NCI-H82 treated with DMSO at 0.1 percent for 48 hours (cell line): Measurements from ENCODE around the gene SCYL1.

ENCODE experiments used
- DNase-seq: peaks from one replicate; lab custom pipeline; 2025; ENCODE audit not compliant: unreplicated experiment; lab: John Stamatoyannopoulos, UW

SCYL1 gene

DNA sequence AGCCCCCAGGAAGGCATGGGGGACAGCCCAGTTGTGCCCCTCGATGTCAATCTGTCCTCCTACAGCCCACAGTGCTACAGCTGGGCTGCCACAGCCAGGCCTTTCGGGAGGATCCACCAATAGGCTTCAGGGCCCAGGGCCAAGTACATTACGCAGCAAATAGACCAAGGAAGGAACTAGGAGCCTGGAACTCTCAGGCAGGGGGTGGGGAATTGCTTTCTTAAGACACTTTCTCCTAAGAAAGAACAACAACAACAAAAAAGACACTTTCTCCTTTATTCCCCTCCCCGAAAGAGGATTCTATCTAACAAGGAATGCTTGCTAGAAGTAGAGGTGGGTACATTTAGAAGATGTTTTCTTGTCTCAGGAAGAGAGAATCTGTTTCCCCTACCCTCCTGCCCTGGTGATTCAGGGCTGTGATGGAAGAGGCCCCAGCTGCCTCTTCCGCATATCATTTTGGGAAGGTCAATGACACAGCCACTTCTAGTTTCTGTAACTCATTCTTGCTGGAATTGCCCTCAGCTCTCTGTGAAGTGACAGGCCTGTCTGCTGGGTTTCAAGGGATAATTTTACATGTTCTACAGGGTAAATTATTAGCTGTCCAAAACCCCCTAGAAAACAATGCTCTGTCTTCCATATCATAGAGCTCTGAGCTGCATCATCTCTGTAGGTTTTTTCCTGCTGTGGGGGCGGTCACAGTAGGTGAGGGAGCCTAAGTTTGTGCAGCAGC, 32.1 kb upstream of the SCYL1 start:
- no peak for DNase-seq

DNA sequence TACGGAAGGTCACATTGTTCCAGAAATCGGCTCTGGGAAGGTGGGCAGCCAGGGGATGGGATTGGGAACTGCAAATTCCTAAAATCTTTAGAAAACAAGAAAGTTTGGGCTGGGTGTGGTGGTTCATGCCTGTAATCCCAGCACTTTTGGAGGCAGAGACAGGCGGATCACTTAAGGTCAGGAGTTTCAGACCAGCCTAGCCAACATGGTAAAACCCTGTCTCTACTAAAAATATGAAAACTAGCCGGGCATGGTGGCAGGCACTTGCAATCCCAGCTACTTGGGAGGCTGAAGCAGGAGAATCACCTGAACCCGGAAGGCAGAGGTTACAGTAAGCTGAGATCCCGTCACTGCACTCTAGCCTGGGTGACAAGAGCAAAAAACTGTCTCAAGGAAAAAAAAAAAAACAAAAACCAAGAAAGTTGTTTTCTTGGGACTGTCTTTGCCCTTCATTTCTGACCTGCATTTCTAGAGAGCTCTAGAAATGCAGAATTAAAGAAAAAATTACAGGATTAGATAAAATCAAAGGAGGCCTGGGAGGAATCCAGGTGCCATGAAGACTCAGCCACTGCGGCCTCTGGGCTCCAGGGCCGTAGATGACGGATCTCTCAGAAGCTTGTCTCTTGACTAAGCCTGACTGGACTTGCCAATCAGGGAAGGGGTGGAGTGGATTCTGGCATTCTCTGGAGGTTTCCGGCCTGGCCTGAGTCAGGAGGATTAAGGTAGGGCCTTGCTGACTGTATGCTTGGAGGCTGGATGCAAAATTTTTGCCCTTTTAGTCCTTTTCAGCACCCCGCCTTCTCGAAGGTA, 31.3 kb upstream of the SCYL1 start:
- DNase-seq: no peak

DNA sequence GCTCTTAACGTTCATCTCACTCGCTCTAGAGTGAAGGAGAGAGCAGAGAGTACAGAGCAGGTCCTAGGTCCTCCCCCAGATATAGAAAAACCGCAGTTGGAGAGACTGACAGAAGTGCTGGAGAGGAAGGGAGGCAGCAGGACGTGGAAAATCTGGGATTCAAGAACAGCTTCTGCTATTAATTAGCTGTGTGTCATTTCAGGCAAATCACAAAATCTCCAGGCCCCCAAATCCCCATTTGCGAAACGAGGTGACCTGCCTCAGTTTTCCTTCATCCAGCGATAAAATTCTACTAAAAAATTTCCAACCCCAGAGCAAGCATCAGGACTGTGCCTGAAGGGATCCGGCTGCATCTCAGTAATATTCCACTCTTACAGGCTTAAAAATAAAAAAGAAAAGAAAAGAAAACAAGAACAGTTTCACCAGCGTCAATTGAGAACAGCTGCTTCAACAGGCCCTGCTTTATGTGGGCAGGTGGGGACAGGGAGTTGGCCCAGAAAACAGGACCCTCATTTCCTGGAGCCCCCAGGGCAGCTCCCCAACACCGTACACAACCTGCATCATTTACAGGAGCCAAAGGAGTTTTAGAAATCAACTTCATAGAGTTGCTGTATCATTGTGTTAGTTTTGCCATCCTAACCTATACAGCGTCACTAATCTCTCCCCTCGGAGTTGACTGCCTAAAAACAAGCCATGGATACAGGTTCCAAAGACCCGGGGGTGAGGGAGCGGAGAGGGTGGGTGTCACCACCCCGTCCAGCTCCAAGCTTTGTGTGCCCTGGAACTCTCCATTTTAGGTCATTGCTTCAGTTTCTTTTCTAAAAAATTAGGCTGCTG, 28.4 kb upstream of the SCYL1 start:
- DNase-seq: peak; percentile 36

DNA sequence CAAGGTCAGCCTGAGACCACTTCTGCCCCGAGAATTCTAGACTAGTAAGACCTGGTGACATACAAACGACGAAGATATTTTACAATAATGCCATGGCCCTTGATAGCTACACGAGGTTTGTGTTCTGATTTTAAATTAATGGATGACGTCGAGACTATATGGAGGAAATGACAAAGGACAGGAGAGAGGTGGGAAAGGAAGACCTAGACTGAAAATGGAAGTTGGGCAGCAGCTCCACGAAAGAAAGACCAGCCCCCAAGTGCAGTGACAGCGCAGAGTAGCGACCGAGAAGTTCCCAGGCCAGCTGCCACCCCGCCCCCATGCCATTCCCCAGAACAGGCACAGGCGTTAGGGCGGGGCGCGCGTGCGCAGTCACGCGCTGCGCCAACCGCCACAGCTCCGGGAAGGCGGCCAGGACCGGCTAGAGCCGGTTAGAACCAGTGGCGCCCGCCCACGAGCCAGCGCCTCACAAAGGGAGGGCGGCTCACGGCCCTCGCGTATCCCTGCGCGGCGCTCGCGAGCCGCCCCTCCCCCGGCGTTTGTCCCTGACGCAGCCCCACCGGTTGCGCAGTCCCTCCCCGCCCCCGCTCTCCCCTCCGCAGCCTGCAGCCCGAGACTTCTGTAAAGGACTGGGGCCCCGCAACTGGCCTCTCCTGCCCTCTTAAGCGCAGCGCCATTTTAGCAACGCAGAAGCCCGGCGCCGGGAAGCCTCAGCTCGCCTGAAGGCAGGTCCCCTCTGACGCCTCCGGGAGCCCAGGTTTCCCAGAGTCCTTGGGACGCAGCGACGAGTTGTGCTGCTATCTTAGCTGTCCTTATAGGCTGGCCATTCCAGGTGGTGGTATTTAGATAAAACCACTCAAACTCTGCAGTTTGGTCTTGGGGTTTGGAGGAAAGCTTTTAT, 27.5 kb upstream of the SCYL1 start:
- DNase-seq: peak; percentile 96

DNA sequence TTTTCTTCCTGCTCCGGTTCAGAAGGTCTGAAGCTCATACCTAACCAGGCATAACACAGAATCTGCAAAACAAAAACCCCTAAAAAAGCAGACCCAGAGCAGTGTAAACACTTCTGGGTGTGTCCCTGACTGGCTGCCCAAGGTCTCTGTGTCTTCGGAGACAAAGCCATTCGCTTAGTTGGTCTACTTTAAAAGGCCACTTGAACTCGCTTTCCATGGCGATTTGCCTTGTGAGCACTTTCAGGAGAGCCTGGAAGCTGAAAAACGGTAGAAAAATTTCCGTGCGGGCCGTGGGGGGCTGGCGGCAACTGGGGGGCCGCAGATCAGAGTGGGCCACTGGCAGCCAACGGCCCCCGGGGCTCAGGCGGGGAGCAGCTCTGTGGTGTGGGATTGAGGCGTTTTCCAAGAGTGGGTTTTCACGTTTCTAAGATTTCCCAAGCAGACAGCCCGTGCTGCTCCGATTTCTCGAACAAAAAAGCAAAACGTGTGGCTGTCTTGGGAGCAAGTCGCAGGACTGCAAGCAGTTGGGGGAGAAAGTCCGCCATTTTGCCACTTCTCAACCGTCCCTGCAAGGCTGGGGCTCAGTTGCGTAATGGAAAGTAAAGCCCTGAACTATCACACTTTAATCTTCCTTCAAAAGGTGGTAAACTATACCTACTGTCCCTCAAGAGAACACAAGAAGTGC, 26.7 kb upstream of the SCYL1 start:
- no peak for DNase-seq

DNA sequence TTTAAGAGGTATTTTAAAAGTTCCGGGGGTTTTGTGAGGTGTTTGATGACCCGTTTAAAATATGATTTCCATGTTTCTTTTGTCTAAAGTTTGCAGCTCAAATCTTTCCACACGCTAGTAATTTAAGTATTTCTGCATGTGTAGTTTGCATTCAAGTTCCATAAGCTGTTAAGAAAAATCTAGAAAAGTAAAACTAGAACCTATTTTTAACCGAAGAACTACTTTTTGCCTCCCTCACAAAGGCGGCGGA, 26.2 kb upstream of the SCYL1 start:
- DNase-seq: no peak

DNA sequence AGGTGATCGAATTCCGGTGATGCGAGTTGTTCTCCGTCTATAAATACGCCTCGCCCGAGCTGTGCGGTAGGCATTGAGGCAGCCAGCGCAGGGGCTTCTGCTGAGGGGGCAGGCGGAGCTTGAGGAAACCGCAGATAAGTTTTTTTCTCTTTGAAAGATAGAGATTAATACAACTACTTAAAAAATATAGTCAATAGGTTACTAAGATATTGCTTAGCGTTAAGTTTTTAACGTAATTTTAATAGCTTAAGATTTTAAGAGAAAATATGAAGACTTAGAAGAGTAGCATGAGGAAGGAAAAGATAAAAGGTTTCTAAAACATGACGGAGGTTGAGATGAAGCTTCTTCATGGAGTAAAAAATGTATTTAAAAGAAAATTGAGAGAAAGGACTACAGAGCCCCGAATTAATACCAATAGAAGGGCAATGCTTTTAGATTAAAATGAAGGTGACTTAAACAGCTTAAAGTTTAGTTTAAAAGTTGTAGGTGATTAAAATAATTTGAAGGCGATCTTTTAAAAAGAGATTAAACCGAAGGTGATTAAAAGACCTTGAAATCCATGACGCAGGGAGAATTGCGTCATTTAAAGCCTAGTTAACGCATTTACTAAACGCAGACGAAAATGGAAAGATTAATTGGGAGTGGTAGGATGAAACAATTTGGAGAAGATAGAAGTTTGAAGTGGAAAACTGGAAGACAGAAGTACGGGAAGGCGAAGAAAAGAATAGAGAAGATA, 25.7 kb upstream of the SCYL1 start, which contains the start of gene MALAT1:
TSS of gene MALAT1 (plus strand) at position 69 of the 736 bp plus-strand sequence.
- DNase-seq: peak; percentile 72

DNA sequence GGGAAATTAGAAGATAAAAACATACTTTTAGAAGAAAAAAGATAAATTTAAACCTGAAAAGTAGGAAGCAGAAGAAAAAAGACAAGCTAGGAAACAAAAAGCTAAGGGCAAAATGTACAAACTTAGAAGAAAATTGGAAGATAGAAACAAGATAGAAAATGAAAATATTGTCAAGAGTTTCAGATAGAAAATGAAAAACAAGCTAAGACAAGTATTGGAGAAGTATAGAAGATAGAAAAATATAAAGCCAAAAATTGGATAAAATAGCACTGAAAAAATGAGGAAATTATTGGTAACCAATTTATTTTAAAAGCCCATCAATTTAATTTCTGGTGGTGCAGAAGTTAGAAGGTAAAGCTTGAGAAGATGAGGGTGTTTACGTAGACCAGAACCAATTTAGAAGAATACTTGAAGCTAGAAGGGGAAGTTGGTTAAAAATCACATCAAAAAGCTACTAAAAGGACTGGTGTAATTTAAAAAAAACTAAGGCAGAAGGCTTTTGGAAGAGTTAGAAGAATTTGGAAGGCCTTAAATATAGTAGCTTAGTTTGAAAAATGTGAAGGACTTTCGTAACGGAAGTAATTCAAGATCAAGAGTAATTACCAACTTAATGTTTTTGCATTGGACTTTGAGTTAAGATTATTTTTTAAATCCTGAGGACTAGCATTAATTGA, 25.0 kb upstream of the SCYL1 start:
- no peak for DNase-seq

DNA sequence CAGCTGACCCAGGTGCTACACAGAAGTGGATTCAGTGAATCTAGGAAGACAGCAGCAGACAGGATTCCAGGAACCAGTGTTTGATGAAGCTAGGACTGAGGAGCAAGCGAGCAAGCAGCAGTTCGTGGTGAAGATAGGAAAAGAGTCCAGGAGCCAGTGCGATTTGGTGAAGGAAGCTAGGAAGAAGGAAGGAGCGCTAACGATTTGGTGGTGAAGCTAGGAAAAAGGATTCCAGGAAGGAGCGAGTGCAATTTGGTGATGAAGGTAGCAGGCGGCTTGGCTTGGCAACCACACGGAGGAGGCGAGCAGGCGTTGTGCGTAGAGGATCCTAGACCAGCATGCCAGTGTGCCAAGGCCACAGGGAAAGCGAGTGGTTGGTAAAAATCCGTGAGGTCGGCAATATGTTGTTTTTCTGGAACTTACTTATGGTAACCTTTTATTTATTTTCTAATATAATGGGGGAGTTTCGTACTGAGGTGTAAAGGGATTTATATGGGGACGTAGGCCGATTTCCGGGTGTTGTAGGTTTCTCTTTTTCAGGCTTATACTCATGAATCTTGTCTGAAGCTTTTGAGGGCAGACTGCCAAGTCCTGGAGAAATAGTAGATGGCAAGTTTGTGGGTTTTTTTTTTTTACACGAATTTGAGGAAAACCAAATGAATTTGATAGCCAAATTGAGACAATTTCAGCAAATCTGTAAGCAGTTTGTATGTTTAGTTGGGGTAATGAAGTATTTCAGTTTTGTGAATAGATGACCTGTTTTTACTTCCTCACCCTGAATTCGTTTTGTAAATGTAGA, 24.3 kb upstream of the SCYL1 start:
- peak; percentile 34 for DNase-seq

DNA sequence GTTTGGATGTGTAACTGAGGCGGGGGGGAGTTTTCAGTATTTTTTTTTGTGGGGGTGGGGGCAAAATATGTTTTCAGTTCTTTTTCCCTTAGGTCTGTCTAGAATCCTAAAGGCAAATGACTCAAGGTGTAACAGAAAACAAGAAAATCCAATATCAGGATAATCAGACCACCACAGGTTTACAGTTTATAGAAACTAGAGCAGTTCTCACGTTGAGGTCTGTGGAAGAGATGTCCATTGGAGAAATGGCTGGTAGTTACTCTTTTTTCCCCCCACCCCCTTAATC, 23.8 kb upstream of the SCYL1 start:
- DNase-seq: no peak

DNA sequence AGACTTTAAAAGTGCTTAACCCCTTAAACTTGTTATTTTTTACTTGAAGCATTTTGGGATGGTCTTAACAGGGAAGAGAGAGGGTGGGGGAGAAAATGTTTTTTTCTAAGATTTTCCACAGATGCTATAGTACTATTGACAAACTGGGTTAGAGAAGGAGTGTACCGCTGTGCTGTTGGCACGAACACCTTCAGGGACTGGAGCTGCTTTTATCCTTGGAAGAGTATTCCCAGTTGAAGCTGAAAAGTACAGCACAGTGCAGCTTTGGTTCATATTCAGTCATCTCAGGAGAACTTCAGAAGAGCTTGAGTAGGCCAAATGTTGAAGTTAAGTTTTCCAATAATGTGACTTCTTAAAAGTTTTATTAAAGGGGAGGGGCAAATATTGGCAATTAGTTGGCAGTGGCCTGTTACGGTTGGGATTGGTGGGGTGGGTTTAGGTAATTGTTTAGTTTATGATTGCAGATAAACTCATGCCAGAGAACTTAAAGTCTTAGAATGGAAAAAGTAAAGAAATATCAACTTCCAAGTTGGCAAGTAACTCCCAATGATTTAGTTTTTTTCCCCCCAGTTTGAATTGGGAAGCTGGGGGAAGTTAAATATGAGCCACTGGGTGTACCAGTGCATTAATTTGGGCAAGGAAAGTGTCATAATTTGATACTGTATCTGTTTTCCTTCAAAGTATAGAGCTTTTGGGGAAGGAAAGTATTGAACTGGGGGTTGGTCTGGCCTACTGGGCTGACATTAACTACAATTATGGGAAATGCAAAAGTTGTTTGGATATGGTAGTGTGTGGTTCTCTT, 23.2 kb upstream of the SCYL1 start:
- DNase-seq: no peak

DNA sequence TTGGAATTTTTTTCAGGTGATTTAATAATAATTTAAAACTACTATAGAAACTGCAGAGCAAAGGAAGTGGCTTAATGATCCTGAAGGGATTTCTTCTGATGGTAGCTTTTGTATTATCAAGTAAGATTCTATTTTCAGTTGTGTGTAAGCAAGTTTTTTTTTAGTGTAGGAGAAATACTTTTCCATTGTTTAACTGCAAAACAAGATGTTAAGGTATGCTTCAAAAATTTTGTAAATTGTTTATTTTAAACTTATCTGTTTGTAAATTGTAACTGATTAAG, 22.7 kb upstream of the SCYL1 start:
- DNase-seq: no peak

DNA sequence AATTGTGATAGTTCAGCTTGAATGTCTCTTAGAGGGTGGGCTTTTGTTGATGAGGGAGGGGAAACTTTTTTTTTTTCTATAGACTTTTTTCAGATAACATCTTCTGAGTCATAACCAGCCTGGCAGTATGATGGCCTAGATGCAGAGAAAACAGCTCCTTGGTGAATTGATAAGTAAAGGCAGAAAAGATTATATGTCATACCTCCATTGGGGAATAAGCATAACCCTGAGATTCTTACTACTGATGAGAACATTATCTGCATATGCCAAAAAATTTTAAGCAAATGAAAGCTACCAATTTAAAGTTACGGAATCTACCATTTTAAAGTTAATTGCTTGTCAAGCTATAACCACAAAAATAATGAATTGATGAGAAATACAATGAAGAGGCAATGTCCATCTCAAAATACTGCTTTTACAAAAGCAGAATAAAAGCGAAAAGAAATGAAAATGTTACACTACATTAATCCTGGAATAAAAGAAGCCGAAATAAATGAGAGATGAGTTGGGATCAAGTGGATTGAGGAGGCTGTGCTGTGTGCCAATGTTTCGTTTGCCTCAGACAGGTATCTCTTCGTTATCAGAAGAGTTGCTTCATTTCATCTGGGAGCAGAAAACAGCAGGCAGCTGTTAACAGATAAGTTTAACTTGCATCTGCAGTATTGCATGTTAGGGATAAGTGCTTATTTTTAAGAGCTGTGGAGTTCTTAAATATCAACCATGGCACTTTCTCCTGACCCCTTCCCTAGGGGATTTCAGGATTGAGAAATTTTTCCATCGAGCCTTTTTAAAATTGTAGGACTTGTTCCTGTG, 22.1 kb upstream of the SCYL1 start:
- no peak for DNase-seq

DNA sequence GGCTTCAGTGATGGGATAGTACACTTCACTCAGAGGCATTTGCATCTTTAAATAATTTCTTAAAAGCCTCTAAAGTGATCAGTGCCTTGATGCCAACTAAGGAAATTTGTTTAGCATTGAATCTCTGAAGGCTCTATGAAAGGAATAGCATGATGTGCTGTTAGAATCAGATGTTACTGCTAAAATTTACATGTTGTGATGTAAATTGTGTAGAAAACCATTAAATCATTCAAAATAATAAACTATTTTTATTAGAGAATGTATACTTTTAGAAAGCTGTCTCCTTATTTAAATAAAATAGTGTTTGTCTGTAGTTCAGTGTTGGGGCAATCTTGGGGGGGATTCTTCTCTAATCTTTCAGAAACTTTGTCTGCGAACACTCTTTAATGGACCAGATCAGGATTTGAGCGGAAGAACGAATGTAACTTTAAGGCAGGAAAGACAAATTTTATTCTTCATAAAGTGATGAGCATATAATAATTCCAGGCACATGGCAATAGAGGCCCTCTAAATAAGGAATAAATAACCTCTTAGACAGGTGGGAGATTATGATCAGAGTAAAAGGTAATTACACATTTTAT, 21.4 kb upstream of the SCYL1 start:
- DNase-seq: no peak

DNA sequence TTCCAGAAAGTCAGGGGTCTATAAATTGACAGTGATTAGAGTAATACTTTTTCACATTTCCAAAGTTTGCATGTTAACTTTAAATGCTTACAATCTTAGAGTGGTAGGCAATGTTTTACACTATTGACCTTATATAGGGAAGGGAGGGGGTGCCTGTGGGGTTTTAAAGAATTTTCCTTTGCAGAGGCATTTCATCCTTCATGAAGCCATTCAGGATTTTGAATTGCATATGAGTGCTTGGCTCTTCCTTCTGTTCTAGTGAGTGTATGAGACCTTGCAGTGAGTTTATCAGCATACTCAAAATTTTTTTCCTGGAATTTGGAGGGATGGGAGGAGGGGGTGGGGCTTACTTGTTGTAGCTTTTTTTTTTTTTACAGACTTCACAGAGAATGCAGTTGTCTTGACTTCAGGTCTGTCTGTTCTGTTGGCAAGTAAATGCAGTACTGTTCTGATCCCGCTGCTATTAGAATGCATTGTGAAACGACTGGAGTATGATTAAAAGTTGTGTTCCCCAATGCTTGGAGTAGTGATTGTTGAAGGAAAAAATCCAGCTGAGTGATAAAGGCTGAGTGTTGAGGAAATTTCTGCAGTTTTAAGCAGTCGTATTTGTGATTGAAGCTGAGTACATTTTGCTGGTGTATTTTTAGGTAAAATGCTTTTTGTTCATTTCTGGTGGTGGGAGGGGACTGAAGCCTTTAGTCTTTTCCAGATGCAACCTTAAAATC, 20.8 kb upstream of the SCYL1 start:
- DNase-seq: no peak
